KBM-7 (cell line): ENCODE measurements around the gene EIF4B.

ENCODE experiments used
- DNase-seq: peaks from one replicate; pipeline ENCODE4 v3.0.0-alpha.2; 2015
- in situ Hi-C: fragments of 300-500 bp; cut with MboI; formaldehyde crosslinking; loops from 2 replicates; pipeline ENCODE4 v1.14.3; 2020; ENCODE audit warnings: low sequenced_read_pairs, low pct_unique_long_range_greater_than_20kb, mixed read lengths

The EIF4B gene

DNA sequence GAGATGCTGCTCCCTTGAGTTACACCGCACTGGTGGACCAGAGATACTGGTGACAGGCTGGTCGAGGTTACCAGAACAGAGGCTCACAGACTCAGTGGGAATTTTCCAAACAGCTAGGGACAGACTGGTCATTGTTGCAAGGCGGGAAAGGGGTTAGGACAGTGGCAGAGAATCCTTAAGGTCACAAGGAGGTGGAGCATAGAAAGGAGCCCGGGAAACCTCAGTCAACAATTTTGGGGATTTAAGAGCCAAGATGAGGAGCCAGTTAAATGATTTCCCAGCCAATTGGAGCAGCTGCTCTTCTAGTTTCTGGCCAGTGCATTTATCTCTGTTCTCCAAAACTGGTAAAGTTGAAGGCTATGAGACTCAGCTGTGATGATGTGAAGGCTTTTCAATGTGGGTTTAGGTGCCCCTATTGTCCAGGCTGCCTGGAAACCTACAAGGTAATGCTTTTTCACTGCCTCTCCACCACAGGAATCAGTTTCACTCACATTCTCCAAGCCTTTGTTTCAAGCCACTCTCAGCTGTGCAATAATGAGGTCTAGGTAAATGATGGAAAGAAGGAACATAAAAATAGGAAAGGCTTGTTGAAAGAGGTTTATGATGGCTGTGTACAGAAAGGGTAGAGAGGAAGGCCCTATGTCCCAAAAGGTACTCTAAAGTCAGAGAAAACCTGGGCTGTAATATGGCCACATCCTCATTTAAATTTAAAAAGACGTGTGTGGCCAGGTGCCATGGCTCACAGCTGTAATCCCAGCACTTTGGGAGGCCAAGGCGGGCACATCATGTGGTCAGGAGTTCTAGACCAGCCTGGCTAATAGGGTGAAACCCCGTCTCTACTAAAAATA is 36.6 kb downstream of the EIF4B start:
- no peak for DNase-seq
- in situ Hi-C loops: no loop called here

DNA sequence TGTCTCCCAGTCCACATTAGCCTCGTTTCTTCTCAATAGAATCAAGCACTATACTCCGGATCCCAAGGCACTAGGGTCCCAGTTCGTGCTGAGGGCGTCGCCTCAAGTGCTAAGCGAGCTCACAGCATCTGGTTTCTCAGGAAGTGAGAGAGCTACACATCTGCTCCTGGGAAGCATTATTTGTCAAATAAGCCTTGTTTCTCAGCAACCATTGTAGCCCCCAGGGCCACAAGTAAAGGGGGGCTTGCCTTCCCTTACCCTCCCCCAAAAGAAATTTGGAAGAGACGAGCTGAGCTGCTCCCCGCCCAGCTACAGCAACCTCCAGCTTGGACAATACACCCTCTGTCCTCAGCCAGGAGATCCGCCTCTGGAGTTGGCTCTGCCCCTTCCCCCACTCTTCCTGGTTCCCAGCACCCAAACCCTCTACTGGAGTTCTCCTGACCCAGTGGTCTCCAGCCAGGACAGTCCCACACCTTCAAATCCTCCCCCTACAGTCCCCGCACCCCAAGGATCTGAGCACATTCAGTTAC is 37.9 kb downstream of the EIF4B start:
- no peak for DNase-seq
- in situ Hi-C loops: no loop called here

DNA sequence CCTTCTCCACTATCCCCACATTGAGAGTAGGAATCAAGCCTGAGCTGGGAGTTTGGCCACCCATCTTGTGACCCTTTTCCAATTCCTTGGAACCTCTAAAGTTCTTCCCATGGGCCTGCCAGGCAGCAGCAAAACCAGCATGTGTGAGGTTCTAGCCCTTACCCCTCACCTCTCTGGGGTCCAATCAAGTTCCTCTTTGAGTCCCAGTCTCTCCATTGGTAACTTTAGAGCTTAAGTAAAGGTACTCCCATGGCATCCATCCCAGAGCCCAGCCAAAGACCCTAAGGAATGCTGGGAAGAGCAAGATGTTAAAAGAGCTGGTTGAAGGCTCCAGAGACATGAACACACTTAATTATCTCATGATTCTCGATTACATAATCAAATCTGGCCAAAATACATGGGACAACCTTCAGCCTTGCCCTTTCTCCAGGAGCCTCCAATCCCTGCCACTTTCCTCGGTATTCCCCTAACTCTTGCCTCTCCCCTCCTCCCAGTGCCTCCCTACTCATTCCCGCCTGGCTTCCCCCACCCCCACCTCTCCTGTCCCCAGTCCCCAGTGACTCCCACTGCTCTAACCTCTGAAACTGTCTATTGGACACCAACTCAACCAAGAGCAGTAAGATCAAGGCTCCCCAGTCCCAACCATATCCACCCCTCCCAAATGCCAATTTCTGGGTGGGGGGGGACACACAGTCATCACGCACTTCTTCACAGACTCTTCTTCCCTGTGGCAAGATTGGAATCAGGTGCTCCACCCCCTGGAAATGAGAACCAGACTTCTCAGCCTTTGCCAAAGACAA is 38.8 kb downstream of the EIF4B start:
- DNase-seq: no peak
- in situ Hi-C loops: no loop called here

DNA sequence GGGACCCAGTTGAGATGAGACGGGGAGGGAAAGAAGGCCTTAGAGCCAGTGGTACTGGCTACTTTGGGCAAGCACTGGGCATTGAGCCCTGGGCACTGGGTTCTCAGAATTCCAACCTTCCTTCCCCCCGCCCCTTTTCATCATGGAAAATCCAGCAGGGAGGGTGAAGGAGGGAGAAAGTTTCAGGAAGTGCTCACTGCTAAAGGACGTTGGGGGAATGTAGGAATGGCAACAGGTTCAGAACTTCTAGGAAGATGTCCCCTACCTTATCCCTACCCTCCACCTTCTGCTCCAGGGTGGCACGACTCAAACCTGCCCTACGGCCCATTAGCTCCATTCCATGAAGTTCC is 39.4 kb downstream of the EIF4B start:
- DNase-seq: no peak
- in situ Hi-C loops: no loop called here

DNA sequence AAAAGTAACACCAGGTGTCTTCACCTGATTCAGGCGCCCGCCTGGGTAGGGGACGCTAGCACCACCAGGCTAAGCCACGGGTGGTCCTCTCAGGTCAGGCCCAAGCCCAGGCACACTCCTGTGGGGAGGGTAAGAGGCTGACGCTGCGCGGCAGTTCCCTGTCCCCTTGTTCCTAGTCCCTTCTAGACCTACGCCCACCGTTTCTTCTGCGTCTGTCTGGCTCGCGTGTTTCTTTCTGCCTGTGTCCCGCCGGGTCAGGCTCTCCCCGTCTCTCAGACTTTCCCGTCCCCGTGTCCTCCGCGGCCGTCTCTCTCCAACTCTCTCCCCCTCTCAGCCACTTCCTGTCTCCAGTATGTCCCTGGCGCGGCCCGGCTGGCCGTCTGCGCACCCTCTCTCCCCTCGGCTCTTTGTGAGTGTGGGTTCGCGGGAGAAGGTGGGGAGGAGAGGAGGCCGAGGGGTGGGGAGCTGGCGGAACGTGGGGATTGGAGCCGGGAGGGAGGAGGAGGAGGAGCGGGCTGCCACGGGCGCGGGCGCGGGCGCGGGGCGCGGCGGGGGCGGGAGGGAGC is 40.5 kb downstream of the EIF4B start:
- peak; percentile 75 for DNase-seq
- in situ Hi-C loops: no loop called here

DNA sequence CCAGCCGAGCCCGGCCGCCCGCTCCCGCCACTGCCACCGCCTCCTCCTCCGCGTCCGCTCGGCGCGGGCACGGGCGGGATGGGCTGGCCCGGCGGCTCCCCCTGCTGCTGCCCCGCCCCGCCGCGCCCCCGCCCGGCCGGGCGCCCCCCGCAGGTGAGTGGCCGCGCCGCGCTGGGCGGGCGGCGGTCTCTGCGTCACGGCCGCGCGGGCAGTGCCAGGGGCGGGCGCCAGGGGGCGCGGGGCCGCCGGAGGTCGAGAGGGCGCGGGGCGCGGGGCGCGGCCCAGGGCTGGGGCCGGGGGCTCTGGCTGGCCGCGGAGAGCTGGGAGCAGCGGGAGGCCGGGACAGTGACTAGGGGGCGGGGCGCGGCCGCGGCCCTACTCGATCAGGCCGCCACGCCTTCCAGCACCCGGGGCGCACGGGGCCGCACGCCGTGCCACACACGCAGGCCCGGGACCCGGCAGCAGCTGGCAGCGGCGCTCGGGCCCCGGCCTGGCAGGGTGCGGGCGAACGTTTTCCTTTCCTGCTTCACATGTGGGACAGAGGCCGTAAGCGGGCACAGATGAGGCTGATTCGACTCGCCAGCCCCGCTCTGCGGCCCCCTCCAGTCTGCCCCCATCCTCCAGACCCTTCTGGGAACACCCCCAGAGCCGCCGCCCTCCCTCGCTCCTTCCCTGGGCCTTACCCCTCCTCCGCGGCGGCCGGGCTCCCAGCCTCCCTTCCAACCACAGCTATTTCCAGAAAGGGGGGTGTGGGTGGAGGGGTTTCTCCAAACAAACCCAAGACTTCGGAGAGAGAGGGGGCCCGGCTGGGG is 41.2 kb downstream of the EIF4B start:
- in situ Hi-C loops: no loop called here
- peak; percentile 43 for DNase-seq

DNA sequence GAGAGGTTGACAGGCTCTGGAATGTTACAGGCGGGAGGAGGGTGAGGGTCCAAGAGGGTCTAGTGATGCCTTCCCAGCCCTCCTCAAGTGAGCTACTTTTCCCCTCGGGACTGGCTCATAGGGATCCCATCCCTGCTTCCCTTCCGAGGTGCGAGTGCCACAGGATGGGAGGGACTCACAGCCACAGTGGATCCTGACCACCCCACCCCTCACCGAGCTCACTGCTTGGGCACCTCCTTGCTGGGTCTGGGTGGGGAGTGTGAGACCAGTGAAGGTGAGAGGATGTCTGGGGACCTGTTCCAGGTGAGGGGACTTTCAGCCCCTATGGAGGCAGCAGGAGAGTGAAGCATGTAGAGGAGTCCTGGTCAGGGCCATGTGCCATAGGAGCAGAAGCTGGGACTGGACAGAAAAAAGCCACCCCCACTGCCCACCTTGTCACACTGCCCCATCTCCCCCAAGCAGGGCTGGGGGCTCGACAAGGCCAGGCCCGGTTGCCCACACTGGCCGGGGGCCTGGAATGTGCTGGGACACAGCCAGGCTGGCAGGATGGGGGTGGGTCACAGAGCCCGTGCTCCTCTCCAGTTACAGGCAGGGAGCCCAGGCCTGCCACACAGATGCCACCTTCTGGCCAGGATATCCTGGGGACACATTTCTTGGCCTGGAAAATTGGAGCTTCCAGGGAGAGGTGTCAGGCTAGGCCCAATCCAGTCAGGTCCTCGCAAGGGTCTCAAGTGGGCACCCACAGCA is 42.0 kb downstream of the EIF4B start:
- in situ Hi-C loops: no loop called here
- DNase-seq: no peak

DNA sequence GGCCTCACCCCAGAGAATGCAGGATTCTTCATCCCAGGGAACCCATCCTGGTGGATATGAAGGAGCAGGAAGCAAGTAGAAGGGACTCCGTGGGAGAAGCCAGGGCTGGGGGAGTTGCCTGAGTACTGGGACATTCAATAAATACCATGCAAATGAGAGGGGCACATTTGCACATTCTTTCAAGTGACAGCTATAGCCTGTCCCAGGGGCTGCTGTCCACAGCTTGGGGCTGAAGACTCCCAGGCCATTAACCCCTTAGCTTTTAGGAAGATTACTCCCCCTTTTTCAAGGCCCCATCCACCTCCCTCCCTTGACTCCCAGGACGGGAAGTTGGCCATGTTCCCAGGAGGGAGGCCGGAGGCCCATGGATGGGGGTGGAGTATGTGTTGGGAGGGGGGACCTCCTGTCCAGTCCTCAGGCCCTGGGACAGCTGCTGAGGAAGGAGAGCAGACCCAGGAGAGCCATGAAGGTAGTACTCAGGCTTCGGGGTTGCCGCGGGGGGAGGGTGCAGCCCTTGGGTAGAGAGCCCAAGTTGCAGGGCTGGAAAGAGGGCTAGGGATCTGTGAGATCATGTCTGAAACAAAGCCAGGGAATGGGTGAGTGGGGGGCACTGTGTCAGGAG is 42.6 kb downstream of the EIF4B start:
- in situ Hi-C loops: no loop called here
- no peak for DNase-seq

DNA sequence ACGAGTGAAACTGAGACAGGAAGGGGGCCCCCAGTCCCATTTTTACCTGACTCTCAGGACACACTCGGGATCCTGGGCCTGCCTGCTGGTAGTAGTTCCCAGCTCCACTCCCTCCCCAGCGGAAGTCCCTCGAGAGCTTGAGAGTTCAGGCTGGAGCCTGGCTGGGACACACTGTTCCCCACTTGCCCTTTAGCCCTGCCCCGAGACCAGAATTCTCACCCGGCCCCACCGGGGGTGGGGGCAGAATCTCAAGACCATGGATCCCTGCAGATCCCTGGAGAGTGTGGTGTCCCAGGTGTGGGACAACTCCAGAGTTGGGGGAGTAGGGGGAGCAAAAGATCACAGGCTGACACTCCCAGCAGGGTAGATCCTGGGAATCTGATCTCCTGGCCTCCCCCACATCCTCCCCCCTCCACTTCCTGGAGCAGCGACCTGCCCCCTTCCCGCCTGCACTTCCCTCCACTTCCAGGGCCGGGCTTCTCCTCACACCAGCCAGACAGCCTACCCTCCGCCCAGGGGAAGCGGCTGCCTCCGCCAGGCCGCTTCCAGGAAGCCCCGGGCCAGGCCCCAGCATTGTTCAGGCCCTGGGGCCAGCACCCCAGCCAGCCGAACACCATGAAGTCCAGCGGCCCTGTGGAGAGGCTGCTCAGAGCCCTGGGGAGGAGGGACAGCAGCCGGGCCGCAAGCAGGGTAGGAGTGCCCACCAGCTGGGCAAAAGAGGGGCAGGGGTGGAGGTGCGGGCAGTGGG is 43.5 kb downstream of the EIF4B start, which contains the start of gene TNS2:
TSS of gene TNS2 (plus strand) at position 495 of the 748 bp plus-strand sequence. CDS start at position 616, 121 bp downstream.
- in situ Hi-C loops: loop anchor here (25.0 kb wide), 1 partner anchor 238 kb away; the partner anchor contains the start of genes MYG1 and PFDN5

DNA sequence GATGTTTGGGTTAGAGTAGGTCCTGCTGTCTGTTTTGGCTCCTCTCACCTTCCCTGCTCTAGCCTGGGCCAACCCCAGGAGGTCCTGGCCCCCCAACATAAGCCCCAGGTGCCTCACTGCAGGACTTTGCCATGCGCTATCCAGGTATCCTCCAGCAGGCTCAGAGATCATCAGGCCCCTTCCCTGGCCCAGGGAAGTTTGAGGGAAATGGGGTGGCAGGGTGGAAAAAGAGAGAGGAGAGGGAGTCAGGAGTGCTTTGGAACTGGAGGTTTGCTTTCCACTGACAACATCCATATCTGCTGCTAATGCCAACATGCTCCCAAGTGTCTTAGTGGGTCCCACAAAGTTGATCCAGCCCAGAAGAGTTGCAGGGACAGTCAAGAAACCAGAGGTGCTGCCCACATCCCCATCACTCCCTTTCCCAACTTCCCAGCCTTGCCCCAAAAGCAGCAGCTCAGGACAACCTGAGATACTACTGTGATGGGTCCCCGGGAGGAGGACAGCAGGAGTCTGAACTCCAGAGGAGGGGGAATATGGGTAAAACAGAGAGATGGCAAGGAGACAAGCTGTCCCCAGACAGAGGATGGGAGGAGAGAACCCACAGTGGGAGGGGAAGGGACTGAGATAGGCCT is 44.3 kb downstream of the EIF4B start:
- in situ Hi-C loops: loop anchor here (25.0 kb wide), 1 partner anchor 237 kb away; the partner anchor contains the start of genes MYG1 and PFDN5
- no peak for DNase-seq

More for the DNA sequence above, 43.5 kb downstream of the EIF4B start, which contains the start of gene TNS2:
- DNase-seq: peak; percentile 37

DNA sequence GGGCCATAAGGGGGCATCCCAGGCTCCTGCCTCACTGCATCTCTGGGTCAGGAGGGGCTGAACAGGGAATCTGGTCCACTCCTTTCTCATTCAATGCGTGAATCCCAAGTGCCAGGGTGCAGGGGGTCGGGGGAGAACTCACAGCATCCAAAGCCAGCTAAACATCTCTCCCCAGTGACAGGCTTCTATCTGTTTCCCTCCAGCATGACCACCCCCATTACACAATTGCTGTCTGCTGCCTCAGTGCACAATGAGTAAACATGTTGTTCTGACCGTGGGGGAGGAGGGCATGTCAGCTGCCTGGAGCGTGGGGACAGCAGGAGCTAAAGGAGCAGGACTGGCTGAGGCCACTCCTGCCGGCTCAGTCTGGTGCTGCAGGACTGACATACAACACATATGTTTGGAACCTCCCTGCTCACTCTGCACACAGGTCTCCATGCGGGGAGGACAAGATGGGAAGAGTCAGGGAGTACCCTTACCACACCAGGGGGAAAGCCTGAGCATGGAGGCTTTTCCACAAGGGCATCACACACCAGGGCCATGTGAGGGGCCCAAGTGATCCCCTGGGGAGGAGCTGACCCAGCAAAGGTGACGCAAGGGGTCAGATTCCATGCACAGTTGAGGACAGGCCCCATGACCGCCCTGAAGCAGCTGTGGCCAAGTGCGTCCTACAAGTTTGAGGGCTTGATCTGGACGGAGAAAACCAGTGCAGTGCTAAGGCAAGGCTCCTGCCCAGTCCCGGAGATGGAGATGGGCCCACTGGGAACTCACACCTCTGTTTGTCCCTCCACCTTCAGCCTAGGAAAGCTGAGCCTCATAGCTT is 45.0 kb downstream of the EIF4B start:
- in situ Hi-C loops: loop anchor here (25.0 kb wide), 1 partner anchor 236 kb away; the partner anchor contains the start of genes MYG1 and PFDN5
- peak; percentile 30 for DNase-seq

DNA sequence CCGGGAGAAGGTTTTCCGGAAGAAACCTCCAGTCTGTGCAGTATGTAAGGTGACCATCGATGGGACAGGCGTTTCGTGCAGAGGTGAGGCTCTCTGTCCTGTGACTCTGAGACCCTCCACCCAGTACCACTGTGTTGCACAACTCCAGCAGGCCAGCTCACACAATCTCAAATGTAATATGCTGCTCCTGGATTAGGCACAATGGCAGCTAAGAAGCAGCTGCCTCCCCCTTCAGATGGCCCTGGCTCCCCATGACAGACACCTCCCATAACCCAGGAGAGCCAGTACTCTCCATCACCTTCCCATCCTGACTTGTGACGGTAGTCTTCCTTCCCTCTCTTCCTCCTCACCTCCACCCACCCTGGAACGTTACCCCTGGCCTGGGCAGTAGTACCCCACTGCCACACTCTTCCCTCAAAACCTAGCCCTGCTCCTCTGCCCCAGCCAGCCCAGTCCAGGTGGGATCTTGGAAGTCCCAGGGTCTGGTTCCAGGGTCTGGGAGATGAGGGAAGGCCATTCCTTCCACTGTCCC is 45.7 kb downstream of the EIF4B start:
- in situ Hi-C loops: loop anchor here (25.0 kb wide), 1 partner anchor 235 kb away; the partner anchor contains the start of genes MYG1 and PFDN5
- no peak for DNase-seq

DNA sequence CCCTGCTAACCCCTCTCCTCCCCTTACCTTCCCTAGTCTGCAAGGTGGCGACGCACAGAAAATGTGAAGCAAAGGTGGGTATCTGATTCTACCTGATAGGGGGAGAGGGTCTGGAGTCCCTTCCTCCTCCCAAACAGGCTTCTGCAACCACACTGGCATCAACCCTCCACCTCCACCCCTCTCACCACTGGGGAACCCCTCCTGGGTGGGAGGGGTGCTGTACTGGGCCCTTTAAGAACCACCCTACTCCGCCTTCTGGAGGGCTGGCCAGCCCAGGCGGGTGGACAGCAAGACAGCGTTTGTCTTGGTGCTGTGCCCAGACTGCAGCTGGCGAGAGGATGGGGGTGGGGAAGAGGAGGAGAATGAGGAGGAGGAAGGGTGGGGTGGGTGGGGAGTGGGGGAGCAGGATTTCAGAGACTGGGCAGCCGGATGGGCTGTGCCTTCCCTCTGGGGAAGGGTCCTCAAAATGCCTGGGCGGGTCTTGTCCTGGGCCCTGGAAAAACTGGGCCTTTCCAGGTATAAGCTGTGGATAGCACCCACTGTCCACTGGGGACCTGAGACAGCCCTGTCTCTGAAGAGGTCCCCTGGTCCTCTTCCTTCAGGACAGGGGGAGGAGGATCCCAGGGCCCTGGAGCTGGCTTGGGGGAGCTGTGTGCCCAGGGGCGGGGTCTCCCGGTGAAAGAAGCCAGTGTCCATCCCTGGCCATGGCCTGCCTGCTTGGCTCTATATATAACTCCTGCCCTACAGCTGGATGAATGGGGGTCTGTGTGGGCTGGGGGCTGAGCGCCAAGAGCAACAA is 46.4 kb downstream of the EIF4B start:
- in situ Hi-C loops: loop anchor here (25.0 kb wide), 1 partner anchor 235 kb away; the partner anchor contains the start of genes MYG1 and PFDN5
- DNase-seq: no peak
